8988T (cell line): ENCODE data around the gene ATP8B1.

Experiments
- DNase-seq: peaks from one replicate; pipeline ENCODE4 v3.0.0; 2011

Gene ATP8B1

GRCh38 chr18:57816208-57816954, 13.3 kb upstream of the ATP8B1 start:
- DNase-seq, result no peak

DNA sequence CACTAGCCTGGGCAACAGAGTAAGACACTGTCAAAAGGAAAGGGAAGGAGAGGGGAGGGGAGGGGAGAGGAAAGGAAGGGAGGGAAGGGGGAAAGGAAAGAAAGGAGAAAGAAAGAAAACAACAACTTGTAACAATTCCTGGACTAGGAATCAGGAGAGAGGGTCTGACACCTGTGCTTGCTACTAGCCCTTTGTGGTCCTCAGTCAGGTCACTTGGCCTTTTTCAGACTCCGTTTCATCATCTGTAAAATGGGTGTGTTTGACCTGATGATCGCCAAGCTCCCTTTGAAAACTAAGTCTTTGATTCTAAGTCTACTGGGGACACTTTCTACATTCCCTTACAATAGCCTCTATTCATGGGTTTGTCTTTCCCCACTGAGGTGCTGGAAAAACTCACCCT, 11.4 kb upstream of the ATP8B1 start:
- no peak for DNase-seq

DNA sequence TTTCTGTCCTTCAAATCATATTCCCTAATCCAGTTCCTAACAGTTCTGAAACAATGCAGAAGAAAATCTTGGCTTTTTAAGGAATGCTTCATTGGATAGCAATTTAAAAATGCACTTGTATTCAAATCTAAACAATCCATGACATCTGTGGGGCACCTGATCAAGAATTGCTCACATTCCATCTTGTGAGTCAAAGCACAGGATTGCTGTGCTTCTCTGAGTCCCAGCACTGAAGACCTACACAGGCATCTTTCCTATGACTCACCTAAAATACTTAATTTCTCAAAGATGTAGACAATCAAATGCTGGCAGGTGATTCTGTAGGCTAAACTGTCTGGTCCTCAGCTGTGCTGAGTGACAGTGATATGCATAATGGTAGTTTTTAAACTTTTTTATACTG, 10.1 kb upstream of the ATP8B1 start:
- DNase-seq, result no peak

DNA sequence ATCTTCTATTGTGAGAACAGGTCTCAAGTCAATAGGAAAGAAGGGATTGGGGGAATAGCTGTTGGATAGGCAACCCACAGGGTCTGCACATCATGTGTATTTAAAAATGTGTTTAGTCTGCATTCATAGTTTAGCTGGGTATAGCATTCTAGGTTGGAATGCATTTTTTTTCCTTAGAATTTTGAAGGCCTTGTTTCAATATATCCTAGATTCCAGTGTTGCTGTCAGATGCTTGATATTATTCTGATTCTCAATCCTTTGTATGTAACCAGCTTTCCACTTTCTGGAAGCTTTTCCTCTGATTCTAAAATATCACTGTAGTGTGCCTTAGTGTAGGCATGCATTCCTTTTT, 9.0 kb upstream of the ATP8B1 start:
- no peak for DNase-seq

GRCh38 chr18:57811477-57812125, 8.5 kb upstream of the ATP8B1 start:
- DNase-seq, result no peak

DNA sequence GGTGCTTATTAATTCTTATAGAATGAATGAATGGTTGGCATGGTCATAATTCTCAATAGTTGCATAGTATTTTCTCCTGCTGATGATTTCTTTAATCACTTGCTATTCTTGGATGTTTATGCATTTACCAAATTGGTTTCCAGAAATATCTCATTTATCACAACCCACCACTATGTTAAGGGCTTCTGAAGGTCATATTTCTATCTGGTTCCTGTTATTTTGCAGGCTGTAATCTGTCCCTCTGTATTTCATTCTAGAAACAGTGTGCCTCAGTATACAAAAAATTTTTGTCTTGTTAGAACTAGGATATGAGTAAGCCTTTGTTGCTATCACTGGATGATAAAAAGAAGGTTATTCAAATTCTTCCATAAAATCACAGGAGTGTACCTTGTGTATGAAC, 6.1 kb upstream of the ATP8B1 start:
- DNase-seq, result no peak

GRCh38 chr18:57807336-57808117, 4.4 kb upstream of the ATP8B1 start:
- no peak for DNase-seq

GRCh38 chr18:57806978-57807285, 3.8 kb upstream of the ATP8B1 start:
- no peak for DNase-seq

- DNase-seq, result no peak
Measured at GRCh38 chr18:57806201-57806977, 3.3 kb upstream of the ATP8B1 start.

DNA sequence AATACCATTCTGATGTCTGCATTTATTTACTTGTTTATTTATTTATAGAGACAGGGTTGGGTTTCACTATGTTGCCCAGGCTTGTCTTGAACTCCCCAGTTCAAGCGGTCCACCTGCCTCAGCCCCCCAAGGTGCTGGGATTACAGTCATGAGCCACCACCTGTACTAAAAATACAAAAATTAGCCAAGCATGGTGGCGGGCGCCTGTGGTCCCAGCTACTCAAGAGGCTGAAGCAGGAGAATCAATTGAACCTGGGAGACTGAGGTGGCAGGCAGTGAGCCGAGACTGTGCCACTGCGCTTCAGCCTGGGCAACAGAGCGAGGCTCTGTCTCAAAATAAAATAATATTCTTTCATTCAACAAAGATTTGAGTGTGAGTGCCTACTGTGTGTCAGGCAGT, 2.0 kb upstream of the ATP8B1 start:
- no peak for DNase-seq

DNA sequence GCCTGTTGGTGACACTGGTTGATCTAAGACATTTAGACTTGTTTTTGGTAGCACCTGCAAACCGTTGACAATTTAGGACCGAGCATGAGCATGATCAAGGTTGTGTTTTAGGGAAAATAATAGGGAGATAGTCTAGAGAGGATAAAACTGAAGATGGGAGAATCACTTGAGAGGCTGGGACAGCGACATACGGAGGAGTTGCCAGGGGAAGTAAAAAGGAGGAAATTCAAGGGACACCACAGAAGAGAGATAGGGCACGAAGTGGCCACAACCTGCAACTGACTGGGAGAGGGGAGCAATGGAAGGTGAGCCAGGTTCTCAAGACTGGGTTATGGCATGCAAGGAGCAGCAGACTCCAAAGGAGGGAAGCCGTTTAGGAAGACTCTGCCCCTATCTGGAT, 1.4 kb upstream of the ATP8B1 start:
- DNase-seq, result no peak

DNA sequence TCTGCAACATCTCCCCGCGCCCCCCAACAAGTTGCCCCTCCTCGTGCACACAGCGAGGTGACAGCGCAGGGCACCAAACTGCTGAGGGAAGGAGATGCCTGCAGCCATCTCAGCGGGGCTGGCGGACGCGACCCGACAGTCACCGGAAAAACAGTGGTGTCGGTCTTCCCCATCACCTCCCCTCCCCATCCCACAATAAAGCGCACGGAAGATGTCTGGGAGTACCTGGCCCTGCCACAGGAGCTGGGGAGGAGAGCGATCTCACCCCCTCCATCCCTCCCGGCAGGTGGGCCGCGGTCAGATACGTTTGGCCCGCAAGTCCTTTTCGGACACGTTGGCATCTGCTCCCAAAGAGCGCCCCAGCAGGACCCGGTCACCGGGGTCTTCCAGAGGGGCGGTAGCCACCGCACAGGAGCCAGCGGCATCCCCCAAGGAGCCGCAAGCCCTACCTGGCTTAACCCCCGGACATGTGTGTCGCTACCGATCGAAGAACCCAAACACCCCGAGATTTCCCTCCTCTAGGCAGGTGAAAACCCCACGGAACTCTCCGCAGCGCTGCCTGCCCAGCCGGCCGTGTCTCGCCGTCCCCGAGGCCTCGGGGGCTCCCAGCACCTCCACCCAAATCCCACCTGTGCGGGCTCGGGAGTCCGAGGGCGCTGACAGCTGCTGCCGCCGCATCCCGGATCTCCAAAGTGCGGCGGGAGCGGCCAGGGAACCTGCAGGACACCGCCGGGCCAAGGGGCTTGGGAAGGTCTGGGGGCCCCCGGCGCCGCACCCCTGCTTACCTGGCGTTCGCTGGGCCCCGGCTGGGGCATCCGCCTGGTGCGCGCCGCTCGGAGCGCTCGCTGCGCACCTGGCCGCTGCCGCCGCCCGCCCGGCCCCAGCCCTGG, 657 bp downstream of the ATP8B1 start:
- DNase-seq, result no peak

GRCh38 chr18:57801761-57802212, 1.3 kb downstream of the ATP8B1 start:
- DNase-seq, result no peak

- no peak for DNase-seq
Measured at GRCh38 chr18:57801325-57801724, 1.8 kb downstream of the ATP8B1 start.

- DNase-seq, result no peak
Measured at GRCh38 chr18:57798713-57799373, 4.3 kb downstream of the ATP8B1 start.

DNA sequence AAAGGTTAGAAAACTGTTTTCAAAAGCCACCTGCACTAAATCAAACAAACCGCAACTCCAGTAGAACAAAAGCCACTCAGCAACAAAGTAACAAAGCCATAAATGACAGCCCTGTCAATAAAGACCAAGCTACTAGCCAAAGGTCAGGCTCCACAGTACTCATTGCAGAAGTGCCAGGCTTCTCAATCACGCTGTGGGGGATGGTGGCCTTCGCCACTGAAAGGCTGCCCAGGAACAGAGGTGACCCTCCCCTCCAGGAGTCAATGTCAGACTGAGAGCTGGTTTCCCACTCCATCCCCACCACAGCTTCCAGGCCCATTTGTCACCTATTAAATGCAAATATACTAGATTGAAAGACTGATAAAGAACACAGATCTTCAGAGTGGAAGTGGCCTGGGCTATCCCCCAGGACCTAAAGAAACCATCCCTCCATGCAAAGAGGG, 5.9 kb downstream of the ATP8B1 start:
- no peak for DNase-seq

DNA sequence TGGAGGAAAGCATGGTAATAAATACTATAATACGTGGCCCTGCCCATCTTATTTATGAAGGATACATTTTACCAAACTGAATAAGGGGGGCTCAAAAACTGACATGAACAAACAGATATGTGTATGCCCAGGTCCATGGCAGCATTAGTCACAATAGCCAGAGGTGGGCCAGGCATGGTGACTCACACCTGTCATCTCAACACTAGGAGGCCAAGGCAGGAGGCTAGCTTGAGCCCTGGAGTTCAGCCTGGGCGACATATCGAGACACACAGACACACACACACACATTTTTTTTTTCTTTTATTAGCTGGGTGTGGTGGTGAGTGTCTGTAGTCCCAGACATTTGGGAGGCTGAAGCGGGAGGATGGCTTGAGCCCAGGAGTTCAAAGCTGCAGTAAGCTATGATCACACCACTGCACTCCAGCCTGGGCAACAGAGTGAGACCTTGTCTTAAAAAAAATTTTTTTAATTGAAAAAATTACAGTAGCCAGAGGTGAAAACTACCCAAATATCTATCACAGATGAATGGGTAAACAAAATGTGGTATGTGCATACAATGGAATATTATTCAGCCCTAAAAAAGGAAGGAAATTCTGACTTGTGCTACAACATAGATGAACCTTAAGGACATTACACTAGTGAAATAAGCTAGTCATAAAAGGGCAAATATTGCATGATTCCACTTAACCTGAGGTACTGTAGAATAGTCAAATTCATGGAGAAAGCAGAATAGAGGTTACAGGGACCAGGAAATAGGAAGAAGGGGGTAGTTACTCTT, 8.0 kb downstream of the ATP8B1 start:
- DNase-seq, result no peak

DNA sequence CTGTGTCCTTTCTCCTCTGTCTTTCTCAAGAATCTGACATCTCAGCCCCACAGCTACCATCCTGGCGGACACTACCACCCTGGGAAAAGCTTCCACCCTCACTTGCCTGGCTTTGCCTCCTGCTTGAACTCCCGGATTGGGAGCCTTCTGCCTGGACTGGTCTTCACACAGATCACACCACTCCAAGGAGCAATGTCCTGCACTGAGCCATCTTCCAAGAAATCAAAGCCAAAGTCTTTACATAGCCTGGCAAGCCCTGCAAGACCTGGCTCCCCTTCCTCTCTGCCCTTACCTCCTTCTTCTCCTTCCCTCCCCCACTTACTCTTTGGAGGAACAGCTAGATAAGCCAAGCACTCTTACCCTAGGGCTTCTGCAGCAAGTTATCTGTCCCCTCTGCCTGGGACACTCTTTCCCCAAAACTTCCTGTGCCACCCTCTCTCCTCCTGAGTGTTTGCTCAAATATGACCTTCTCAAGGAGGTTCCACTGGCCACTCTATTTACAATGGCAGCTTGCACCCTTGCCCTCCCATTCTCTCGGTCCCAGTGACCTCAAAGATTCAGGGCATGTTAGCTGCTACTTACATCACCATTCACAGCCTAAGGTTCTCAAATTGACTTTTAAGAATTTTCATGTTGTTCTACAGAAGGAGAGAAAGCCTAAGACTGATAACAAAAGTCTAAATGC, 9.7 kb downstream of the ATP8B1 start:
- no peak for DNase-seq

- DNase-seq, result no peak
Measured at GRCh38 chr18:57792631-57793301, 10.3 kb downstream of the ATP8B1 start.

- no peak for DNase-seq
Measured at GRCh38 chr18:57791911-57792310, 11.2 kb downstream of the ATP8B1 start.
